OCI-LY1 (cell line): ENCODE data around the gene NUDC.

ENCODE experiments used
- CTCF ChIP-seq: fragments of 200-600 bp; sonication (generic), shearing (Covaris generic); IDR thresholded peaks from 2 replicates; pipeline ENCODE4 v1.5.1; 2017; ENCODE audit warnings: mild to moderate bottlenecking, antibody characterized with exemption, low read length, moderate library complexity, mixed read lengths
- EZH2 ChIP-seq: fragments of 200-600 bp; sonication (generic), shearing (Covaris generic); IDR thresholded peaks from 2 replicates; pipeline ENCODE4 v1.8.0; 2017; ENCODE audit warnings: borderline replicate concordance, mixed run types, mild to moderate bottlenecking, antibody characterized with exemption, low read length, moderate library complexity, mixed read lengths

- TF ChIP-seq CTCF (no peak), EZH2 (no peak)
Observed at GRCh38 chr1:26923711-26924110, 2.2 kb downstream of the NUDC start.
